ENCODE data around the gene FIGNL2. TPM values are rescaled to one million over a fixed set of nuclear protein-coding genes. Genes with fewer than 3 reads are reported as not detected.

FIGNL2 gene
- total RNA-seq, 1 donor from 2014 or later, result not detected

DNA sequence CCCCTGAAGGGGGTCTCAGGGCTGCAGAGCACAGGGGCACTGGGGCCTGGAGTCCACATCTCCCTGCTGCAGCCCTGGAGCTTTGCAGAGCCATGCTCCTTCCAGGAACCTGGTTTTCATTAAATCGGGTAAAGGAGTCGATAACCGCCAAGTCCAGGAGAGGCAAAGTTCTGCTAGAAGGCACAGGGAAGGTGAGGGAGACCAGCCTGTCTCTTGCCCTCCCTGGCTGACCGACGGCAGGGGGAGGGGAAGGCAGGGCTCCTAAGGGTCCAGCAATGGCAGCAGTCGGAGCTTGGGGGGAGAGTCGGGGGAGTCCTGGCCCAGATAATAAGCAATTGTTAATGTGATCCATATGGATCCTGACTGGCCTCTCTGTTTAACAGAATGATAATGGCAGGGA, 3.0 kb downstream of the FIGNL2 start:
- Histone ChIP-seq H3K27ac (no peak overlapping the region), H3K36me3 (no peaks in the 10 kb centered on the region), H3K27me3 (peaks cover 28% of the 10 kb centered on the region), H3K9me3 (no peaks in the 10 kb centered on the region), H3K4me3 (no peak overlapping the region), H3K4me1 (peaks cover 0 to 14% of the 10 kb centered on the region in 2 donors)
- intact Hi-C loops (cut with DNase I), result no loop called here
- DNase-seq (ENCODE audit: low spot score in 2 of 2), result no peak
- TF ChIP-seq, protein P1, sequence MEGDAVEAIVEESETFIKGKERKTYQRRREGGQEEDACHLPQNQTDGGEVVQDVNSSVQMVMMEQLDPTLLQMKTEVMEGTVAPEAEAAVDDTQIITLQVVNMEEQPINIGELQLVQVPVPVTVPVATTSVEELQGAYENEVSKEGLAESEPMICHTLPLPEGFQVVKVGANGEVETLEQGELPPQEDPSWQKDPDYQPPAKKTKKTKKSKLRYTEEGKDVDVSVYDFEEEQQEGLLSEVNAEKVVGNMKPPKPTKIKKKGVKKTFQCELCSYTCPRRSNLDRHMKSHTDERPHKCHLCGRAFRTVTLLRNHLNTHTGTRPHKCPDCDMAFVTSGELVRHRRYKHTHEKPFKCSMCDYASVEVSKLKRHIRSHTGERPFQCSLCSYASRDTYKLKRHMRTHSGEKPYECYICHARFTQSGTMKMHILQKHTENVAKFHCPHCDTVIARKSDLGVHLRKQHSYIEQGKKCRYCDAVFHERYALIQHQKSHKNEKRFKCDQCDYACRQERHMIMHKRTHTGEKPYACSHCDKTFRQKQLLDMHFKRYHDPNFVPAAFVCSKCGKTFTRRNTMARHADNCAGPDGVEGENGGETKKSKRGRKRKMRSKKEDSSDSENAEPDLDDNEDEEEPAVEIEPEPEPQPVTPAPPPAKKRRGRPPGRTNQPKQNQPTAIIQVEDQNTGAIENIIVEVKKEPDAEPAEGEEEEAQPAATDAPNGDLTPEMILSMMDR (IDR thresholded peaks at IDR 0.05), result no peak

DNA sequence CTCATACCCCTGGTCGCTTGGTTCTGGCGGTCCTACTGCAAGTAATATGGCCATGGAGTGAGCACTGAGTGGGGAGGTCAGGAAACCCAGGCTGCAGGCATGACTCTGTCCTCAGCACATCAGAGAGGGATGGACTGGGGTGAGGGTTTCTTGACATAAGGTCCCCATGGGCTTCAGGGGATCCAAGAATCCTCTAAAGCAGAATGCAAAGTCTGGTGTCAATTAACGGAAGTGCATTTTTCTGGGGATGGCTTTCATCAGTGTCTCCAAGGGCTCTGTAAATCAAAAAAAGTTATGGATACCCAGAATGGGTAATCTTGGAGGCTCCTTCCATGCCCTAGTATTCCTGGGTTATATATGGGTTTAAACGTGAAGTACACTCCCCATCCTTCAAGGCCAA, 3.7 kb downstream of the FIGNL2 start:
- Histone ChIP-seq H3K9me3 (no peaks in the 10 kb centered on the region), H3K27ac (no peak overlapping the region), H3K4me1 (peaks cover 0 to 14% of the 10 kb centered on the region in 2 donors), H3K27me3 (peaks cover 28% of the 10 kb centered on the region), H3K36me3 (no peaks in the 10 kb centered on the region), H3K4me3 (no peak overlapping the region)
- DNase-seq (ENCODE audit: low spot score in 2 of 2), result no peak
- TF ChIP-seq, protein P1 (IDR thresholded peaks at IDR 0.05), result no peak
- intact Hi-C loops (cut with DNase I), result no loop called here

DNA sequence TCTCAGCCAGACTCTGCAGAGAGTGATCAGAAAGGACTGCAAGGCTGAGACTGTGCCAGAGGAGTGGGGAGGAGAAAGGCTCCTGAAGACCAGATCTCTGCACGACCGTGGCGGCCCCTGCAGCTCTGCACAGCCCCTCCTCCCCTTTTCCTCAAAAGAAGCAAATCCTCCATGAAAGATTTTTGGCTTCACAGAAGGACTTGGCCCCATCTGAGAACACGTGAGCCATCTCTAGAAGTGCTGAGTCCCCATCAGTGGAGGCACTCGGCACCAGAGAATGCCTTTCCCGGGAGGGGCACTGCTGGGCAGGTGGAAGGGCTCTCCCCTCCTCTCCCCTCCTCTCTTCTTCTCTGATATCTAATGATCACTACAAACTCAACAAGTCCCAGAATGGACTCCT, 6.8 kb downstream of the FIGNL2 start:
- Histone ChIP-seq H3K4me3 (no peak overlapping the region), H3K27ac (no peak overlapping the region), H3K9me3 (no peaks in the 10 kb centered on the region), H3K36me3 (no peaks in the 10 kb centered on the region), H3K27me3 (peaks cover 12% of the 10 kb centered on the region), H3K4me1 (no peaks in the 10 kb centered on the region)
- no peak for DNase-seq (ENCODE audit: low spot score in 2 of 2)
- TF ChIP-seq, protein P1 (IDR thresholded peaks at IDR 0.05), result no peak
- intact Hi-C loops (cut with DNase I), result no loop called here

DNA sequence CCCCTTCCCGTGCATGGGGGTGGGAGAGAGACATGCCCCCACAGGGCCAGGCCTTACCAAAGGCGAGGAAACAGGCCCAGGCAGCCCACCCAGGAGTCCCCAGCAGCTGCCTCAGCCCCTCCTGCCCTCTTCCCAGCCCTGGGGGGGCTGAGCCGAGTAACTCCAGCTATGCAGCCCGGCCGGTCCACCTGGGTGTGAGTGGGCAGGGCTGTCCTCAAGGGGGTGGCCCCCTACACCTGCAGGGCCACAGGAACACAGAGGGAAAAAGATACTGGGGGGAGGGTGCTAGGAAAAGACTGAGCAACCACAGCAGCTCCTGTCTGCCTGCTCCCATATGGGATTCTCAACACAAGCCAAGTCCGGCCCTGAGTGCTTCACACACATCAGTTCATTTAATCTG, 7.6 kb downstream of the FIGNL2 start:
- Histone ChIP-seq H3K4me3 (no peak overlapping the region), H3K27me3 (peaks cover 10% of the 10 kb centered on the region), H3K4me1 (no peaks in the 10 kb centered on the region), H3K36me3 (no peaks in the 10 kb centered on the region), H3K9me3 (no peaks in the 10 kb centered on the region), H3K27ac (no peak overlapping the region)
- intact Hi-C loops (cut with DNase I), result no loop called here
- no peak for DNase-seq (ENCODE audit: low spot score in 2 of 2)
- TF ChIP-seq, protein P1 (IDR thresholded peaks at IDR 0.05), result no peak

DNA sequence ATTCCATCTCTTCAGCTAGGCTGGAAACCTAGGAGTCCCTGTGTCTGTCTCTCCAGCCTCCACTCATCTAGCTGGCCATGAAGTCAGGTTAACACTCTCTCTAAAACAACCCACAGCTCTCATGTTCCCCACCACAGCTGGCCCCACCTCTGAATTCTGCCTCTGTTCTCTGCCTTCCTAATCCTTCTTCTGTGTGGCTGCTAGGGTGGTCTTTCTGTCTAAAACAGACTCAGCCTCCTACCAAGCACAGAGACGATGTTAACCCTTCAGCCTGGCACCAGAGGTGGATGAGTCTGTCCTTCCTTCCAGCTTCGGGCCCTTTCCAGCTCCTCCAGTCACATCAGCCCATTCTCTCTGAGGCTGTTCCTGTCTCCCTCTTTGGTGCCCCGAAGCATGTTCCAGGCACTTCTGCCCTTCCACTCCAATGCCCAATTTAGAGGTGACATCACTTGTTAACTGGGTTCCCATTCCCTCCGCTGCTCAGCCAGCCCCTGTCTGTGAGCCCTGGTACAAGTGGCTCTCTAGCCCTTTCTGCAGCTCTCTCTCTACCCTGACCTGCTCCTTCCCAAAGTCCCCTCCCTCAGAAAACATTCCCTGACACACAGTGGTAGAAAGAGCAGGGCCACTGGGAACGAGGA, 9.1 kb downstream of the FIGNL2 start:
- intact Hi-C loops (cut with DNase I), result no loop called here
- H3K27me3 ChIP-seq, result no peaks in the 10 kb centered on the region

More for the DNA sequence above, 9.1 kb downstream of the FIGNL2 start:
- Histone ChIP-seq H3K27ac (no peak overlapping the region), H3K36me3 (no peaks in the 10 kb centered on the region), H3K4me1 (no peaks in the 10 kb centered on the region), H3K9me3 (no peaks in the 10 kb centered on the region), H3K4me3 (no peak overlapping the region)
- no peak for DNase-seq (ENCODE audit: low spot score in 2 of 2)
- TF ChIP-seq, protein P1 (IDR thresholded peaks at IDR 0.05), result no peak
